Measurements from ENCODE around the gene RIMBP2.

The RIMBP2 gene

GRCh38 chr12:130498589-130499385 is 217.3 kb downstream of the RIMBP2 start:
- TF ChIP-seq, protein P1, sequence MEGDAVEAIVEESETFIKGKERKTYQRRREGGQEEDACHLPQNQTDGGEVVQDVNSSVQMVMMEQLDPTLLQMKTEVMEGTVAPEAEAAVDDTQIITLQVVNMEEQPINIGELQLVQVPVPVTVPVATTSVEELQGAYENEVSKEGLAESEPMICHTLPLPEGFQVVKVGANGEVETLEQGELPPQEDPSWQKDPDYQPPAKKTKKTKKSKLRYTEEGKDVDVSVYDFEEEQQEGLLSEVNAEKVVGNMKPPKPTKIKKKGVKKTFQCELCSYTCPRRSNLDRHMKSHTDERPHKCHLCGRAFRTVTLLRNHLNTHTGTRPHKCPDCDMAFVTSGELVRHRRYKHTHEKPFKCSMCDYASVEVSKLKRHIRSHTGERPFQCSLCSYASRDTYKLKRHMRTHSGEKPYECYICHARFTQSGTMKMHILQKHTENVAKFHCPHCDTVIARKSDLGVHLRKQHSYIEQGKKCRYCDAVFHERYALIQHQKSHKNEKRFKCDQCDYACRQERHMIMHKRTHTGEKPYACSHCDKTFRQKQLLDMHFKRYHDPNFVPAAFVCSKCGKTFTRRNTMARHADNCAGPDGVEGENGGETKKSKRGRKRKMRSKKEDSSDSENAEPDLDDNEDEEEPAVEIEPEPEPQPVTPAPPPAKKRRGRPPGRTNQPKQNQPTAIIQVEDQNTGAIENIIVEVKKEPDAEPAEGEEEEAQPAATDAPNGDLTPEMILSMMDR (IDR thresholded peaks at IDR 0.05; ENCODE audit: low read depth, low read length) = no peak
- no peak overlapping the region for H3K4me3 ChIP-seq (replicated peaks in 1 of 2; ENCODE audit: low read depth in 2 of 2, low read length in 2 of 2)
- DNase-seq (ENCODE audit: low read depth in 2 of 2) = no peak

GRCh38 chr12:130497991-130498390 is 218.1 kb downstream of the RIMBP2 start:
- DNase-seq (ENCODE audit: low read depth in 2 of 2) = no peak
- TF ChIP-seq, protein P1 (IDR thresholded peaks at IDR 0.05; ENCODE audit: low read depth, low read length) = no peak
- no peak overlapping the region for H3K4me3 ChIP-seq (replicated peaks in 1 of 2; ENCODE audit: low read depth in 2 of 2, low read length in 2 of 2)

- no peak overlapping the region for H3K4me3 ChIP-seq (replicated peaks in 1 of 2; ENCODE audit: low read depth in 2 of 2, low read length in 2 of 2)
- TF ChIP-seq, protein P1 (IDR thresholded peaks at IDR 0.05; ENCODE audit: low read depth, low read length) = no peak
- no peak for DNase-seq (ENCODE audit: low read depth in 2 of 2)
These were observed 218.8 kb downstream of the RIMBP2 start for GRCh38 chr12:130497321-130497720.

GRCh38 chr12:130496516-130497120 is 219.5 kb downstream of the RIMBP2 start:
- no peak overlapping the region for H3K4me3 ChIP-seq (replicated peaks in 1 of 2; ENCODE audit: low read depth in 2 of 2, low read length in 2 of 2)

DNA sequence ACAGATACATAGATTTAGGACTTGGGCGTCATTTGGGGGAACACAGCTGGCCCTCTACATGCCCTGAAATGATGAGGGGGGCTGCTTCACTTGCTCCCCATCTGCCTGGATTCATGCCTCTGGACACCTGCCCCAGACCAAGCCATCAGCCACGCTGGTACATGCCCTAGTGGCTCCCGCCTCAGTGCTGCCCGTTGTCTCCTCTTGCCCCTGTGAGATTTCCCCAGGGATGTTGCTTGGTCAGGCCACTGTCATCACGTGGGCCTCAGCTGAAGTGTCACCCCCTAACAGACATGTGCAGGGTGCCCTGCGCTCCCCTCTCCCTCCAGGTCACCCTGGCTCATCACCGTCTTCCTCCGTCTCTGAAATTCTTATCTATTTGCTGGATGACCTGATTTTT is 220.9 kb downstream of the RIMBP2 start:
- DNase-seq (ENCODE audit: low read depth in 2 of 2) = no peak
- TF ChIP-seq, protein P1 (IDR thresholded peaks at IDR 0.05; ENCODE audit: low read depth, low read length) = no peak

More at GRCh38 chr12:130496516-130497120, 219.5 kb downstream of the RIMBP2 start:
- TF ChIP-seq, protein P1 (IDR thresholded peaks at IDR 0.05; ENCODE audit: low read depth, low read length) = no peak
- no peak for DNase-seq (ENCODE audit: low read depth in 2 of 2)

DNA sequence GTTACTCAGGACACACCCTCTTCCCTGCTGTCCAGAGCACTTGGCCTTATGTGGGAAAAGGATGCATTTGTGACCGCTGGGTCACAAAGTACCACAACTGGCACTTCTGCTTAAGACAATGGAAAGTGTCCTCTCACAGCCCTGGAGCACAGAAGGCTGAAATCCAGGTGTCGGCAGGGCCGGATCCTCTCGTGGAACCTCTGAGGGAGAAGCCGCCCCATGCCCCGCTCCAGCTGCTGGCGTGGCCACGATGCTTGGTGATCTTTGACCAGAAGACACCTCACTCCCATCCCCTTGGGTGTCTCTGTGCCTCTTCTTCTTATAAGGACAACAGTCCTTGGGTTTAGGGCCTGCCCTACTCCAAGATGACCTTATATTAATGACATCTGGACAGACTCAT is 221.4 kb downstream of the RIMBP2 start:
- TF ChIP-seq, protein P1 (IDR thresholded peaks at IDR 0.05; ENCODE audit: low read depth, low read length) = no peak
- H3K4me3 ChIP-seq (replicated peaks in 1 of 2; ENCODE audit: low read depth in 2 of 2, low read length in 2 of 2) = no peak overlapping the region
- DNase-seq (ENCODE audit: low read depth in 2 of 2) = no peak

More for the DNA sequence above, 220.9 kb downstream of the RIMBP2 start:
- H3K4me3 ChIP-seq (replicated peaks in 1 of 2; ENCODE audit: low read depth in 2 of 2, low read length in 2 of 2) = no peak overlapping the region

Measured in cardiac fibroblast (primary cell).